Right atrium auricular region (tissue), 2 donors: ENCODE results near the gene COPG2. TPM values are rescaled to one million over a fixed set of nuclear protein-coding genes. Genes with fewer than 3 reads are reported as not detected.
A peak's percentile ranks its signal among the peaks of the same experiment; 100 is the strongest.
"Not testable (repeated sequence)": the region's sequence is repeated elsewhere in the genome, so short reads cannot be mapped to it uniquely, and the experiment has no call there.

ENCODE experiments used
- DNase-seq: peaks from one replicate; pipeline ENCODE4 v3.0.0-alpha.2; 2019; ENCODE audit warnings: low spot score
- H3K27ac ChIP-seq, 2 donors: fragments of 200-600 bp; sonication (generic); 1 replicate in 1 of 2; 2 replicates in 1 of 2; pipeline ENCODE4 v1.5.1; 2016 to 2019
- H3K27me3 ChIP-seq, 2 donors: fragments of 200-600 bp; sonication (generic); one replicate each; pipeline versions ENCODE4 v1.5.1 to v1.6.0; 2017 to 2019
- H3K36me3 ChIP-seq: fragments of 200-600 bp; sonication (generic); one replicate; pipeline ENCODE4 v1.5.1; 2016
- H3K4me1 ChIP-seq, 2 donors: fragments of 200-600 bp; sonication (generic); one replicate each; pipeline versions ENCODE4 v1.5.1 to v1.6.0; 2017 to 2019
- H3K4me3 ChIP-seq, 2 donors: fragments of 200-600 bp; sonication (generic); 1 replicate in 1 of 2; 2 replicates in 1 of 2; pipeline ENCODE4 v1.5.1; 2017 to 2019; ENCODE audit warnings: mild to moderate bottlenecking in 1 of 2, moderate library complexity in 1 of 2
- H3K9me3 ChIP-seq, 2 donors: fragments of 200-600 bp; sonication (generic); one replicate each; pipeline ENCODE4 v1.5.1; 2019
- total RNA-seq, 2 donors: library from RNA; depleted of rRNA; stranded (reverse); fragments of >200 nt; gene quantifications; one replicate each; pipeline ENCODE4 v1.1.0, GENCODE V29; 2016
- TF ChIP-seq, protein P1 (sequence below), 2 donors: fragments of 200-600 bp; sonication (generic); IDR thresholded peaks; one replicate each; pipeline ENCODE4 v1.5.1; 2019; ENCODE audit warnings: antibody characterized with exemption in 2 of 2

Gene COPG2
- total RNA-seq, 2 donors from 2014 or later: 13.1 to 19.3 TPM

DNA sequence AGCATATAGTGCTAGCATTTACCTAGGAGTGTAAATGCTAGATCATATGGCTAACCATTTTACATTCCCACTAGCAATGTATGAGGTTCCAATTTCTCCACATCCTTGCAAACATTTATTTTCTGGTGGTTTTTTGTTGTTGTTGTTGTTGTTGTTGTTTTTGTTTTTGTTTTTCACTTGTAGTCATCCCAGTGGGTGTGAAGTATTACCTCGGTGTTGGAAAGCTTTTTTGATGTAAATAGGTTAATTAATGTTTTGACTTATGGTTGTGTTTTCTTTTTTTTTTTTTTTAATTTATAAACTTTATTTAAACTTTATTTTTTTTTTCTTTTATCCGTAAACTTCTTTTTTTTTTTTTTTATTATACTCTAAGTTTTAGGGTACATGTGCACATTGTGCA, 33.1 kb upstream of the COPG2 start:
- DNase-seq: no peak
- H3K27ac ChIP-seq: no peak overlapping the region
- TF ChIP-seq, protein P1, sequence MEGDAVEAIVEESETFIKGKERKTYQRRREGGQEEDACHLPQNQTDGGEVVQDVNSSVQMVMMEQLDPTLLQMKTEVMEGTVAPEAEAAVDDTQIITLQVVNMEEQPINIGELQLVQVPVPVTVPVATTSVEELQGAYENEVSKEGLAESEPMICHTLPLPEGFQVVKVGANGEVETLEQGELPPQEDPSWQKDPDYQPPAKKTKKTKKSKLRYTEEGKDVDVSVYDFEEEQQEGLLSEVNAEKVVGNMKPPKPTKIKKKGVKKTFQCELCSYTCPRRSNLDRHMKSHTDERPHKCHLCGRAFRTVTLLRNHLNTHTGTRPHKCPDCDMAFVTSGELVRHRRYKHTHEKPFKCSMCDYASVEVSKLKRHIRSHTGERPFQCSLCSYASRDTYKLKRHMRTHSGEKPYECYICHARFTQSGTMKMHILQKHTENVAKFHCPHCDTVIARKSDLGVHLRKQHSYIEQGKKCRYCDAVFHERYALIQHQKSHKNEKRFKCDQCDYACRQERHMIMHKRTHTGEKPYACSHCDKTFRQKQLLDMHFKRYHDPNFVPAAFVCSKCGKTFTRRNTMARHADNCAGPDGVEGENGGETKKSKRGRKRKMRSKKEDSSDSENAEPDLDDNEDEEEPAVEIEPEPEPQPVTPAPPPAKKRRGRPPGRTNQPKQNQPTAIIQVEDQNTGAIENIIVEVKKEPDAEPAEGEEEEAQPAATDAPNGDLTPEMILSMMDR (IDR thresholded peaks at IDR 0.05): no peak
- no peaks in the 10 kb centered on the region for H3K36me3 ChIP-seq
- H3K4me3 ChIP-seq: no peak overlapping the region
- H3K9me3 ChIP-seq: no peaks in the 10 kb centered on the region
- no peaks in the 10 kb centered on the region for H3K27me3 ChIP-seq
- no peaks in the 10 kb centered on the region for H3K4me1 ChIP-seq

DNA sequence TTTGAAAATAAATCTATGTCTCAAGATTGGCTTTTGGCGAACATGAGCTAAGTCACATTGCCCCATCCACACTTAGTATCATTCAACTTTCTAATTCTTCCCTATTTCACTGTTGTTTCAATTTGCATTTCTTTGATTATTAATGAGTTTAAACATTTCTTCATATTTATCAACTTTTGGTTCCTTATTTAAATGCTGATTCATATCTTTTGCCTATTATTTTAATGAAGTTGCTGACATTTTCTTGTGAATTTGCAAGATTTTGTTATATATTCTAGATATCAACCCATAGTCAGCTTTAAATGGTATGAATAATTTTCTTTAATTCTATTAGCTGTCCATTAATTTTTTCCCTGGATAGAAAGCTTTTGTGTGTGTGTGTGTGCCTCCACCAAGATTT, 32.2 kb upstream of the COPG2 start:
- H3K9me3 ChIP-seq: no peaks in the 10 kb centered on the region
- no peaks in the 10 kb centered on the region for H3K27me3 ChIP-seq
- no peak overlapping the region for H3K27ac ChIP-seq
- no peaks in the 10 kb centered on the region for H3K36me3 ChIP-seq
- TF ChIP-seq, protein P1 (IDR thresholded peaks at IDR 0.05): no peak
- DNase-seq: no peak
- no peaks in the 10 kb centered on the region for H3K4me1 ChIP-seq
- no peak overlapping the region for H3K4me3 ChIP-seq

DNA sequence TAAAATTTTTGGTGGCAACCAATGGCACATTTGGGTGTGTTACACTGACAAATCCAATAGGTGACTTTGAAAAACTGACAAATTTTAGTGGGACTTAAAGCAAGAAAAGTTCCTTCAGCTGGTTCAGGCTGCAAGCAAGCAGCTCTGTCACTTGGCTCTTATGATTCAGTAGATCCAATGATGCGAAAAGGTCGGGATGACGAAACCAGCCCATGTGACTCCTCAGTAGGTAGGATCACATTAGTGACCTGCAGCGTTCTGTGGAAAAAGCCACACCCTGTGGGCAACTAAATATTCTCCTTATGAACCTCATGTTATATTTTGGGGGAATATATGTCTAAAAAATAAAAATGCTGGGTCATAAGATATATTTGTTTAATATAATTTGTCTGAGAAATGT, 31.1 kb upstream of the COPG2 start:
- Histone ChIP-seq H3K36me3 (no peaks in the 10 kb centered on the region), H3K4me1 (no peaks in the 10 kb centered on the region), H3K4me3 (no peak overlapping the region), H3K27ac (no peak overlapping the region), H3K27me3 (no peaks in the 10 kb centered on the region), H3K9me3 (no peaks in the 10 kb centered on the region)
- no peak for DNase-seq
- TF ChIP-seq, protein P1 (IDR thresholded peaks at IDR 0.05): no peak

DNA sequence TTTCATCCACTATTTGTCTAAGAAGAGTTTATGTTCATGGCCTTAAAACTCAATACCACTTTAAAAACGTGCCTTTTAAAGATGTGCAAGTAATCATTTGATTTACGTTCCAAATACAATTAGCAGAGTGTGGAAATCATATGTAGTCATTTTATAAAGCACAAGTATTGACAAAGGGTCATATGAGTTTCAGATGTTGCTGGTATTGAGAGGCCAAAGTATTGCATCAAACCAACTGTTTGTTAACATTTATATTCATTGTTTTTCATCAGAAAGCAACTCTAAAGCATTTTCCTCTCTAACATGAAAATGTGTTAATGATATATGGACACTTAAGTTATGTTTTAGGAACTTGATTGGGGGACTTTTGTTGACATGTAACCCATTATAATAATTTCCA, 29.3 kb upstream of the COPG2 start:
- no peak overlapping the region for H3K4me3 ChIP-seq
- TF ChIP-seq, protein P1 (IDR thresholded peaks at IDR 0.05): no peak
- no peaks in the 10 kb centered on the region for H3K4me1 ChIP-seq
- no peak overlapping the region for H3K27ac ChIP-seq
- DNase-seq: no peak
- no peaks in the 10 kb centered on the region for H3K36me3 ChIP-seq
- no peaks in the 10 kb centered on the region for H3K27me3 ChIP-seq
- no peaks in the 10 kb centered on the region for H3K9me3 ChIP-seq

DNA sequence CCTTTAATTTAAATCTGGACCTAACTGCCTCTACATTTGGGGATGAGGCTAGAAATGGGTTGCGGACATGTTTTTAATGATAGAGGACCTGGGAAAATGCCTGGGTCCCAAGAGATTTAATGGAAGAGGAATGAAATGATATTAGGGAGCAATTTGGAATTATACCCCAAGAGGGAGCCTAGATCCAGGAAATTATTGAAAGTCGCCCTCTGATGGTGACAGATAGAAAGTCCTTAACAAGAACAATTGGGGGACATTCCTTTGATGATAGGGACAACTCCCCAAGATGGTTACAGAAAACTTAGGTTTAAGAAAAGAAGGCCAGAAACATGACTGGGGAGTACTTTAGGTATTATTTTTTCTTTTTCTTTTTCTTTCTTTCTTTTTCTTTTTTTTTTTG, 27.3 kb upstream of the COPG2 start:
- Histone ChIP-seq H3K27ac (no peak overlapping the region), H3K9me3 (no peaks in the 10 kb centered on the region), H3K4me3 (no peak overlapping the region), H3K4me1 (no peaks in the 10 kb centered on the region), H3K36me3 (no peaks in the 10 kb centered on the region), H3K27me3 (no peaks in the 10 kb centered on the region)
- DNase-seq: no peak
- TF ChIP-seq, protein P1 (IDR thresholded peaks at IDR 0.05): peak in 1 of 2 donors; percentile 52

DNA sequence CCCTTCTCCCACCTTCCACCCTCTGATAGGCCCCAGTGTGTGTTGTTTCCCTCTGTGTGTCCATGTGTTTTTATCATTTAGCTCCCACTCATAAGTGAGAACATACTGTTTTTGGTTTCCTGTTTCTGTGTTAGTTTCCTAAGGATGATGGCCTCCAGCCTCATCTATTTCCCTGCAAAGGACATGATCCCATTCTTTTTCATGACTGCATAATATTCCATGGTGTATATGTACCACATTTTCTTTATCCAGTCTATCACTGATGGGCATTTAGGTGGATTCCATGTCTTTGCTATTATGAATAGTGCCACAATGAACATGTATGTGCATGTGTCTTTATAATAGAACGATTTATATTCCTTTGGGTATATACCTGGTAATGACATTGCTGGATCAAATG, 23.8 kb upstream of the COPG2 start:
- H3K9me3 ChIP-seq, H3K36me3 ChIP-seq, H3K27ac ChIP-seq, H3K27me3 ChIP-seq, H3K4me1 ChIP-seq, DNase-seq, H3K4me3 ChIP-seq: not testable (repeated sequence)
